Lower lobe of right lung (tissue), 2 donors: Measurements from ENCODE around the gene HMX1. TPM values are rescaled to one million over a fixed set of nuclear protein-coding genes. Genes with fewer than 3 reads are reported as not detected.

ENCODE experiments used
- ATAC-seq, 2 donors: fragments of 200-7000 bp; cut with Tn5 transposase; one replicate each; pipeline ENCODE4 v1.9.1; 2020 to 2022; ENCODE audit warnings: mild to moderate bottlenecking in 2 of 2, moderate library complexity in 2 of 2
- DNase-seq: peaks from one replicate; pipeline ENCODE4 v3.0.0-alpha.2; 2020
- H3K27ac ChIP-seq: fragments of 200-600 bp; one replicate; pipeline ENCODE4 v1.8.0; 2022
- H3K27me3 ChIP-seq: fragments of 200-600 bp; one replicate; pipeline ENCODE4 v1.8.0; 2022; ENCODE audit warnings: low read depth
- H3K36me3 ChIP-seq: fragments of 200-600 bp; one replicate; pipeline ENCODE4 v1.8.0; 2022; ENCODE audit warnings: mild to moderate bottlenecking
- H3K4me1 ChIP-seq: fragments of 200-600 bp; one replicate; pipeline ENCODE4 v1.8.0; 2022
- H3K4me3 ChIP-seq: fragments of 200-600 bp; one replicate; pipeline ENCODE4 v1.8.0; 2022; ENCODE audit warnings: mild to moderate bottlenecking
- H3K9me3 ChIP-seq: fragments of 200-600 bp; one replicate; pipeline ENCODE4 v1.8.0; 2022
- intact Hi-C: fragments of 100-400 bp; cut with DNase I; formaldehyde crosslinking; loops from one replicate; pipeline ENCODE4 v1.11.0; 2022
- total RNA-seq: library from RNA; stranded (reverse); fragmentation: NEBNext Ultra II Directional; extraction: Animal tissue kit (Norgen Biotek cat#: 25700); gene quantifications from one replicate; pipeline ENCODE4 v1.2.1, GENCODE V29; 2021
- TF ChIP-seq, protein P1 (sequence below): fragments of 200-600 bp; IDR thresholded peaks from one replicate; pipeline ENCODE4 v1.8.0; 2022; ENCODE audit warnings: antibody characterized with exemption, mild to moderate bottlenecking
- donor health status: DM: no; HTN: yes; CAD: no; lungs with severe emphysema.

Gene HMX1
- total RNA-seq, 1 donor from 2014 or later: not detected

DNA sequence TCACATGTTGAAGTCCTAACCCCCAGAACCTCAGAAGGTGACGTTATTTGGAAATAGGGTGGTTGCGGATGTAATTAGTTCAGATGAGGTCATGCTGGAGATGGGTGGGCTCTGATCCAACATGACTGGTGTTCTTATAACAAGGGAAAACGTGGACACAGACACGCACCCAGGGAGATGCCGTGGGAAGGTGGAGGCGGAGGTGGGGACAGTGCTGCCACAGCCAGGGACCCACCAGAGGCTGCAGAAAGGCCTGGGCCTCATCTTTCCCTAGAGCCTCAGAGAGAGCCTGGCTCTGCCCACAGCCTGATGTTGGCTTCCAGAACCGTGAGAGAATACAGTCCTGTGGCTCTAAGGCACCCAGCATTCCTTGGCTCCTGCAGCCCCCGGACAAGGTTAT lies 7.9 kb upstream of the HMX1 start:
- Histone ChIP-seq H3K27ac (no peak overlapping the region), H3K9me3 (no peaks in the 10 kb centered on the region), H3K4me1 (no peaks in the 10 kb centered on the region), H3K36me3 (no peaks in the 10 kb centered on the region), H3K4me3 (no peak overlapping the region), H3K27me3 (peaks cover 60% of the 10 kb centered on the region)
- intact Hi-C loops: no loop called here
- ATAC-seq (no peak), DNase-seq (no peak)
- TF ChIP-seq, protein P1, sequence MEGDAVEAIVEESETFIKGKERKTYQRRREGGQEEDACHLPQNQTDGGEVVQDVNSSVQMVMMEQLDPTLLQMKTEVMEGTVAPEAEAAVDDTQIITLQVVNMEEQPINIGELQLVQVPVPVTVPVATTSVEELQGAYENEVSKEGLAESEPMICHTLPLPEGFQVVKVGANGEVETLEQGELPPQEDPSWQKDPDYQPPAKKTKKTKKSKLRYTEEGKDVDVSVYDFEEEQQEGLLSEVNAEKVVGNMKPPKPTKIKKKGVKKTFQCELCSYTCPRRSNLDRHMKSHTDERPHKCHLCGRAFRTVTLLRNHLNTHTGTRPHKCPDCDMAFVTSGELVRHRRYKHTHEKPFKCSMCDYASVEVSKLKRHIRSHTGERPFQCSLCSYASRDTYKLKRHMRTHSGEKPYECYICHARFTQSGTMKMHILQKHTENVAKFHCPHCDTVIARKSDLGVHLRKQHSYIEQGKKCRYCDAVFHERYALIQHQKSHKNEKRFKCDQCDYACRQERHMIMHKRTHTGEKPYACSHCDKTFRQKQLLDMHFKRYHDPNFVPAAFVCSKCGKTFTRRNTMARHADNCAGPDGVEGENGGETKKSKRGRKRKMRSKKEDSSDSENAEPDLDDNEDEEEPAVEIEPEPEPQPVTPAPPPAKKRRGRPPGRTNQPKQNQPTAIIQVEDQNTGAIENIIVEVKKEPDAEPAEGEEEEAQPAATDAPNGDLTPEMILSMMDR: no peak

DNA sequence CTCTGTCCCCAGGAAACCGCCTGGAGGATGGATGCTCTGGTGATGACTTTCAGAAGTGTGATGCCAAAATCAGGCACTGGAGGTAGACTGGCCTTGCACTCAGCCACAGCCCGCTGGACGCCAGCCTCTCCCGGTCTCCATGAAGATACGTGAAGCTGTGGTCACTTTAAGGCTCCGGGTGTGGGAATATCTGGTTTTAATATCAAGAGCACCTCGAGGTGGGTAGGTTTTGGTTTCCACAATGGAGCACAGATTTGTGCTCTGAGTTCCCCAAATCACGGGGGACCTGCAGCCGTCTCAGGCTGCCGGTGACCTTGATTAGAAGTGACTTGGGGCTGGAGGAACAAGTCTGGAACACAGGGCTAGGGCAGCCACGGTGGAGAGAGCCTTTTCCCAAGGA lies 6.8 kb upstream of the HMX1 start:
- ATAC-seq (no peak), DNase-seq (no peak)
- TF ChIP-seq, protein P1: no peak
- Histone ChIP-seq H3K27me3 (peaks cover 71% of the 10 kb centered on the region), H3K27ac (no peak overlapping the region), H3K36me3 (no peaks in the 10 kb centered on the region), H3K9me3 (no peaks in the 10 kb centered on the region), H3K4me3 (no peak overlapping the region), H3K4me1 (no peaks in the 10 kb centered on the region)
- intact Hi-C loops: no loop called here

DNA sequence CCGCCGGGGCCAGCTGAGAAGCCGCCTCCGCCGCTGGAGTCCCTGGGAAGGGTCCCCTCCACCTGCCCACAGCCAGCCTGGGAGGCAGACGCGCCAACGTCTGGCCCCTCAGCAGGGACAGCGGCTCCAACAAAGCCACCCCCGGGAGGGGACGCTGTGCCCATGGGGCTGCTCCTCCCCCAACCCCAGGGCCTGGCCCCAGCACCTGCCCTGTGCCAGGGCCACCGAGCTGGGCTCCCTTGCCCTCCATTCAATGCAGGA lies 6.1 kb upstream of the HMX1 start:
- intact Hi-C loops: no loop called here
- H3K4me1 ChIP-seq: no peaks in the 10 kb centered on the region
- H3K4me3 ChIP-seq: no peak overlapping the region
- no peak overlapping the region for H3K27ac ChIP-seq
- H3K36me3 ChIP-seq: no peaks in the 10 kb centered on the region
- no peak for ATAC-seq
- TF ChIP-seq, protein P1: no peak
- no peaks in the 10 kb centered on the region for H3K9me3 ChIP-seq
- peaks cover 74% of the 10 kb centered on the region for H3K27me3 ChIP-seq
- no peak for DNase-seq

DNA sequence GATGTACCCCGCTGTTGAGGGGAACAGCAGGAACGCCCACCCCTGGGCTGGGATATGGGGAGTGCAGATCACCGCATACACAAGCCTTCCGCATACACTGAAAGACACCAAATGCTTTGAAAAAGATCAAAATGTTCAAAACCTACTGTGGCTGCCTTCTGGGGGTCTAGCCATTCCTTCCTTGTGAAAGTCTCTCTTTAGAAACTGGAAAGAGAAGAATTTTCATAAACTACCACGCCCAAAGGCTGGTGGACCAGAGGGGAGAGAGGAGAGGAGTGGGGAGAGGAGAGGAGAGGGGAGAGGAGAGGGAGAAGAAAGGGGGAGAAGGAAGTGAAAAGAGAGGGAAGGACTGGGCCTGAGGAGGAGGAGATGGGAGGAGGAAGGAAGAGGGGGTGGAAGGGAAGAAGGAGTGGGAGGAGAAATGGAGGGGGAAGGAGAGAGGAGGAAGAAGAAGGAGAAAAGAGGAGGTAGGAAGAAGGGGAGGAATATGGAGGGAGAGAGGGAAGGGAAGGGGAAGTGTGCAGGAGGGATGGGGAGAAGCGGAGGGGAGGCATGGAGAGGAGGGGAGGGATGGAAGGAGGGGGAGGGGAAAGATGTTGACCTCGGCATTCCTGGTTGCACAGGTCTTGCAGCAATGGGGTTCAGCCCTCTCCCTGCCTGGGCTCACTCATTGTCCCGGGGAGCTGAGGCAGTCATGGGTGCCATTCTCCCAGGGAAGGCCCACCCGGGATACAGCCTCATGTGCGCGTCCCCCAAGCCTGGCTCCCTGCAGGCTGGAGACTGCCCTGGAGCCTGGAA lies 5.5 kb upstream of the HMX1 start:
- H3K36me3 ChIP-seq: no peaks in the 10 kb centered on the region
- TF ChIP-seq, protein P1: no peak
- H3K27ac ChIP-seq: no peak overlapping the region
- H3K9me3 ChIP-seq: no peaks in the 10 kb centered on the region
- DNase-seq: no peak
- peaks cover 5% of the 10 kb centered on the region for H3K4me1 ChIP-seq
- ATAC-seq: no peak
- H3K4me3 ChIP-seq: no peak overlapping the region
- H3K27me3 ChIP-seq: peaks cover 79% of the 10 kb centered on the region
- intact Hi-C loops: no loop called here

DNA sequence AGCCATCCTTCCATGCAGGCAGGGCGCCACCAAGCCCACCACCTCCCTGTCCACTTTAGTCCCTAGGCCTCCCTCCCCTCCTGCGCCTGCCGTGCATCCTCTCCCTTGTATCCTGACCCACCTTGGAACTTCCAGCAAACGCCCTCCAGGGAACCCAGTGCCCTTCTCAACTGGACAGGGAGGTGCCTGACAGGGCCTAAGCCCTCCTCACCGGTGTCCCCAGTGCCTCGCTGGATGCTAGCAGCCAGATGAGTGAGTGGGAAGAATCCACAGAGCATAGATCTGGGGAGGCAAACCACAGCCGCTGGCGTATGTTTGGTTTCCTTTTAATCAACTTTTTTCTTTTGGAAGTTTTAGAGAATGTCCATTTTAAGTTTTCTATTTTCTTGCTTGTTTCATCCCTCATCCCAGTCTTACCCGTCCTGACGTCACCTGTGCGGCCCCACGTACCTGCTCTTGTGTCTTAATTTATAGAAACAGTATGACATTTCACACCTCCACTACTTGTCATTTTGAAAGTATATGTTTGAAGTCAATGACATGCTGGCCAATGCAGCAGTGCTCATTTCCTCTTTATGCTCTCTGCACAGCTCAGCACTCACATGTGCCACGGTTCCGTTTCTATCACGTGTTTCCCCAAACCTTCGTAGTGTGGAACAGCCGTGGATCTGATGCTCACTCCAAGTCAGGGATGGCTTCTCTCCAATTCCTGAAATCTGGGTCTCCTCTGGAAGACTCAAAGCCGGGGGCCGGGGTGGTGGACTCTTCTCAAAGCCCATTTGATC lies 3.4 kb upstream of the HMX1 start:
- H3K27ac ChIP-seq: no peak overlapping the region
- H3K36me3 ChIP-seq: no peaks in the 10 kb centered on the region
- no peak overlapping the region for H3K4me3 ChIP-seq
- DNase-seq: no peak
- ATAC-seq: no peak
- TF ChIP-seq, protein P1: no peak
- intact Hi-C loops: no loop called here
- no peaks in the 10 kb centered on the region for H3K9me3 ChIP-seq
- peaks cover 81% of the 10 kb centered on the region for H3K27me3 ChIP-seq
- H3K4me1 ChIP-seq: peaks cover 8% of the 10 kb centered on the region
